Astrocyte of the cerebellum (primary cell): Measurements from ENCODE around the gene DCAF7.

ENCODE experiments used
- DNase-seq: peaks from one replicate; pipeline ENCODE4 v3.0.0-alpha.2; 2011; ENCODE audit warnings: low read depth
- H3K4me3 ChIP-seq: 2 replicates; pipeline ENCODE4 v1.5.1; 2011; ENCODE audit warnings: mild to moderate bottlenecking, low read depth, low read length, moderate library complexity
- in situ Hi-C: cut with HindIII; loops from 2 replicates; pipeline ENCODE4 v1.10.0; 2017; ENCODE audit warnings: low sequenced_read_pairs
- TF ChIP-seq, protein P1 (sequence below): IDR thresholded peaks from 2 replicates; pipeline ENCODE4 v1.5.1; 2012; ENCODE audit warnings: low read length, low read depth, moderate library complexity, mild to moderate bottlenecking; ENCODE audit errors: missing control alignments

DCAF7 gene

DNA sequence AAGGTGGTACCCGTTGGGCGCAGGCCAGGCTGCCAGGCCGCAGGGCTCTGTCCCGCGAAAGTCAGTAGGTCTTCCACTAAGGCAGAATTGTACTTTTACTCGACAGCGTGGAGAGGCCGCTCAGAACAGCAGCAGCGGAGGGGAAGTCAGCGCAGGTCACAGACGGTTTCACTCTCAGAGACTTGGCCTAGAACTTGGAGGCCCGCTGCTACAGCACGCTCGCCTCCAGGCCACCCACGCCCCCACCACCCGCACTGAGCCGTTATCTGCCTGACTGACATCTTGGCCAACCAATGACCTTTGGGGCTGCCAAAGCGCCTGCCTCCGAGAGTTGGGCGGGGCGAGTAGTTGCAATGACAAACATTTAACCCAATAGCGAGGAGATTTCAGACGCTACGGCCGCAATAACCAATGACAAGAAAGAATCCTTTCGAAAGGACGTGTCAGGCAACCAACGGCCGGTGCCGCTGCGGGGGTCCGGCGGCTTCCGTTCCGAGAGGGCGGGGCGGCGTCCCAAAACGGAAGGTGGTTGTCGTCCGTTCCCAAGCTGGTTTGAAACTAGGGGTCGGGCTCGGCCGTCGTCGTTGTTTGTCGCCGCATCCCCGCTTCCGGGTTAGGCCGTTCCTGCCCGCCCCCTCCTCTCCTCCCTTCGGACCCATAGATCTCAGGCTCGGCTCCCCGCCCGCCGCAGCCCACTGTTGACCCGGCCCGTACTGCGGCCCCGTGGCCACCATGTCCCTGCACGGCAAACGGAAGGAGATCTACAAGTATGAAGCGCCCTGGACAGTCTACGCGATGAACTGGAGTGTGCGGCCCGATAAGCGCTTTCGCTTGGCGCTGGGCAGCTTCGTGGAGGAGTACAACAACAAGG, at the start of gene DCAF7:
TSS of gene DCAF7 (plus strand) at position 532 of the 871 bp plus-strand sequence. CDS start at position 733, 201 bp downstream.
- in situ Hi-C loops: no loop called here
- H3K4me3 ChIP-seq: peak within 1 kb of the TSS; percentile 83
- TF ChIP-seq, protein P1, sequence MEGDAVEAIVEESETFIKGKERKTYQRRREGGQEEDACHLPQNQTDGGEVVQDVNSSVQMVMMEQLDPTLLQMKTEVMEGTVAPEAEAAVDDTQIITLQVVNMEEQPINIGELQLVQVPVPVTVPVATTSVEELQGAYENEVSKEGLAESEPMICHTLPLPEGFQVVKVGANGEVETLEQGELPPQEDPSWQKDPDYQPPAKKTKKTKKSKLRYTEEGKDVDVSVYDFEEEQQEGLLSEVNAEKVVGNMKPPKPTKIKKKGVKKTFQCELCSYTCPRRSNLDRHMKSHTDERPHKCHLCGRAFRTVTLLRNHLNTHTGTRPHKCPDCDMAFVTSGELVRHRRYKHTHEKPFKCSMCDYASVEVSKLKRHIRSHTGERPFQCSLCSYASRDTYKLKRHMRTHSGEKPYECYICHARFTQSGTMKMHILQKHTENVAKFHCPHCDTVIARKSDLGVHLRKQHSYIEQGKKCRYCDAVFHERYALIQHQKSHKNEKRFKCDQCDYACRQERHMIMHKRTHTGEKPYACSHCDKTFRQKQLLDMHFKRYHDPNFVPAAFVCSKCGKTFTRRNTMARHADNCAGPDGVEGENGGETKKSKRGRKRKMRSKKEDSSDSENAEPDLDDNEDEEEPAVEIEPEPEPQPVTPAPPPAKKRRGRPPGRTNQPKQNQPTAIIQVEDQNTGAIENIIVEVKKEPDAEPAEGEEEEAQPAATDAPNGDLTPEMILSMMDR: no peak
- DNase-seq: peak; percentile 100

DNA sequence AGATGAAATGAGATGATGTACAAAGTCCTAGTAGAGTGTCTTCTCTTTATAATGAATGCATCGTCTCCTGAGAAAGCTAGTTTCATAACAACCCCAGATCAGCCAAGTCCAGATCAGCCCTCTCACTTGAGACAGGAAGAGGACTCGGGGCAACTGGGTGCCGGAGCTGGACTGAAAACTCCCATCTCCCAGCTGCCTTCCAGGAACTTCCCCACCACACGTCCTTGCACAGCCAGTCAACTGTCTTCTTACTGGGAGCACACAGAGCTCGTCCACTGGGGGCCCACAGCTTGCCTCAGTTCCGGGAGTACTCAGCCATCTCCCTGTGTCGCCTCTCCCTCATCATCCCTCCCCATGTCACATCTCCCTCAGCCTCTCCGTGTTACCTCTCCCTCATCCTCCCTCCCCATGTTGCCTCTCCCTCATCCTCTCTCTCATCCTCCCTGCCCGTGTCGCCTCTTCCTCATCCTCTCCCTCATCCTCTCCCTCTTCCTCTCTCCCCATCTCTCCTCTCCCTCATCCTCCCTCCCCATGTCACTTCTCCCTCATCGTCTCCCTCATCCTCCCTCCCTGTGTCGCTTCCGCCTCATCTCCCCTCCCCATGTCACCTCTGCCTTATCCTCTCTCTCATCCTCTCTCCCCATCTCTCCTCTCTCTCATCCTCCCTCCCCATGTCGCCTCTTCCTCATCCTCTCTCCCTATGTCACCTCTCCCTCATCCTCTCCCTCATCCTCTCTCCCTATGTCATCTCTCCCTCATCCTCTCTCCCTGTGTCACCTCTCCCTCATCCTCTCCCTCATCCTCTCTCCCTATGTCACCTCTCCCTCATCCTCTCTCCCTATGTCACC, 49.5 kb upstream of the DCAF7 start:
- no peak for DNase-seq
- TF ChIP-seq, protein P1: no peak
- H3K4me3 ChIP-seq: no peak overlapping the region
- in situ Hi-C loops: no loop called here

GRCh38 chr17:63503341-63503705, 47.0 kb upstream of the DCAF7 start:
- TF ChIP-seq, protein P1: no peak

DNA sequence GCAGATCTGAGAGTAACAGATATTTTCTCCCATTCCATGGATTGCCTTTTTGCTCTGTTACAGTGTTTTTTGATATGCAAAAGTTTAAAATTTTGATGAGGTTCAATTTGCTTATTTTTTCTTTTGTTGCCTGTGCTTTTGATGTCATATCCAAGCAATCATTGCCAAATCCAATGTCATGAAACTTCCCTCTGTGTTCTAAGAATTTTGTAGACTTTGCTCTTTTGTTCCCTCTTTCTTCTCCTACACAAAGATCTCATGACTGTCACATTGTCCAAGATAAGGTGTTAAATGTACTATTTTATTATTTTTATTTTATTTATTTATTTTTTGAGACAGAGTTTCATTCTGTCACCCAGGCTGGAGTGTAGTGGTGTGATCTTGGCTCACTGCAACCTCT, 46.0 kb upstream of the DCAF7 start:
- no peak overlapping the region for H3K4me3 ChIP-seq
- DNase-seq: no peak
- TF ChIP-seq, protein P1: no peak
- in situ Hi-C loops: no loop called here

More at GRCh38 chr17:63503341-63503705, 47.0 kb upstream of the DCAF7 start:
- no peak for DNase-seq
- in situ Hi-C loops: no loop called here
- H3K4me3 ChIP-seq: no peak overlapping the region

DNA sequence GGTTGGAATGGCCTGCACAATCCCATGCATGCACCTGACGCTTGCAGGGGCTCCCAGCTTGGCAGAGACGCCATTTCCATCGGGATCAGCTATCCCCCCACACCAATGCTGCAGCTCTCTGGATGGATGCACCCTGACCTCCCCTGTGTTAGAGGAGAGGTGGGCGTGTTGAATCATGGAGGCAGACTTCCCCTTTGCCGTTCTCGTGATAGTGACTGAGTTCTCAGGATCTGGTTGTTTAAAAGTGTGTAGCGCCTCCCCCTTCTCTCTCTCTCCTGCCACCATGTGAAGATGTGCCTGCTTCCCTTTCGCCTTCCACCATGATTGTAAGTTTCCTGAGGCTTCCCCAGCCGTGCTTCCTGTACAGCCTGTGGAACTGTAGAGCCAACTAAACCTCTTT, 44.9 kb upstream of the DCAF7 start:
- no peak for DNase-seq
- in situ Hi-C loops: no loop called here
- TF ChIP-seq, protein P1: no peak
- no peak overlapping the region for H3K4me3 ChIP-seq

DNA sequence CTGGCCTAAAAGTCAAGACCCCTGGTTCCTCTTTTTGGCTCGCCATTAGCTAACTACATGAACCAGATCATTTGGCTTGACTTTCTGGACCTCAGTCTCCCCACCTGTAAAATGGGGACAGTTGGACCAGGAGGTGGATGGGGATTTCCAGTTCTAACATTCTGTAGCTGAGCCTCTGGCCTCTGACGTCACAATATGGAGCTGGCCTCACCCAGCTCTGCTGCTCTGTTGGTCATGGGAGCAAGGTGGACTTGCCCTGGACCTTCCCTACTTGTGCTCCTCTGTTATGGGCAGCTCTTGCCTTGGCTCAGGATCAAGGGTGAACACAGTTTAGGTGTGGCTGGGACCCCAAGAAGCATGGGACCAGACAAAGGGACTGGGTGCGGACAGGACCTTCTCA, 43.6 kb upstream of the DCAF7 start:
- TF ChIP-seq, protein P1: no peak
- no peak for DNase-seq
- no peak overlapping the region for H3K4me3 ChIP-seq
- in situ Hi-C loops: no loop called here
